Suprapubic skin (tissue), 4 donors: ENCODE measurements around the gene CCDC158. TPM values are rescaled to one million over a fixed set of nuclear protein-coding genes. Genes with fewer than 3 reads are reported as not detected.

Source experiments
- DNase-seq, 2 donors: peaks; one replicate each; pipeline ENCODE4 v3.0.0-alpha.2; 2019; ENCODE audit warnings: low spot score in 2 of 2
- H3K27ac ChIP-seq: fragments of 200-600 bp; sonication (generic); one replicate; pipeline ENCODE4 v1.5.1; 2019
- H3K27me3 ChIP-seq: fragments of 200-600 bp; sonication (generic); one replicate; pipeline ENCODE4 v1.5.1; 2019
- H3K36me3 ChIP-seq: fragments of 200-600 bp; sonication (generic); one replicate; pipeline ENCODE4 v1.5.1; 2019
- H3K4me1 ChIP-seq: fragments of 200-600 bp; sonication (generic); one replicate; pipeline ENCODE4 v1.5.1; 2019
- H3K4me3 ChIP-seq: fragments of 200-600 bp; sonication (generic); one replicate; pipeline ENCODE4 v1.5.1; 2019; ENCODE audit warnings: mild to moderate bottlenecking
- H3K9me3 ChIP-seq: fragments of 200-600 bp; sonication (generic); one replicate; pipeline ENCODE4 v1.5.1; 2019
- CTCF ChIP-seq, 2 donors: fragments of 200-600 bp in 1 of 2; fragments of 450-650 bp in 1 of 2; sonication (generic) in 1 of 2; IDR thresholded peaks; one replicate each; pipeline ENCODE4 v1.5.1; 2016 to 2019; ENCODE audit warnings: antibody characterized with exemption in 2 of 2, mild to moderate bottlenecking in 1 of 2, moderate library complexity in 1 of 2
- EP300 ChIP-seq: sonication (generic); formaldehyde crosslinking; IDR thresholded peaks from one replicate; pipeline ENCODE4 v1.6.1; 2017; ENCODE audit warnings: antibody characterized with exemption
- POLR2A ChIP-seq, 2 donors: fragments of 450-650 bp; IDR thresholded peaks; one replicate each; pipeline ENCODE4 v1.6.1; 2017; ENCODE audit warnings: antibody characterized with exemption in 2 of 2, mild to moderate bottlenecking in 2 of 2, moderate library complexity in 2 of 2
- POLR2AphosphoS5 ChIP-seq, 3 donors: sonication (generic); formaldehyde crosslinking; IDR thresholded peaks; one replicate each; pipeline ENCODE4 v1.6.1; 2017; ENCODE audit warnings: antibody characterized with exemption in 3 of 3
- WGBS: methylation state at CpG from one replicate; pipeline ENCODE4 v1.1.5; 2018; 5-methylcytosine and 5-hydroxymethylcytosine counted together
- total RNA-seq, 4 donors: library from RNA; depleted of rRNA; stranded (reverse); fragments of >200 nt; gene quantifications; one replicate each; pipeline ENCODE4 v1.1.0, GENCODE V29; 2016

Gene CCDC158
- total RNA-seq, 4 donors from 2014 or later: 0.72 TPM; not detected in 3

- TF ChIP-seq POLR2A (IDR thresholded peaks at IDR 0.05) (no peak), CTCF (IDR thresholded peaks at IDR 0.05) (no peak), POLR2AphosphoS5 (IDR thresholded peaks at IDR 0.05) (no peak)
- no peak for DNase-seq
Measured at GRCh38 chr4:76339364-76339763, 81.6 kb downstream of the CCDC158 start.

GRCh38 chr4:76334885-76335284, 86.1 kb downstream of the CCDC158 start:
- Histone ChIP-seq H3K27me3 (no peaks in the 10 kb centered on the region), H3K9me3 (no peaks in the 10 kb centered on the region), H3K4me3 (no peak overlapping the region), H3K36me3 (no peaks in the 10 kb centered on the region), H3K27ac (no peak overlapping the region), H3K4me1 (no peaks in the 10 kb centered on the region)
- TF ChIP-seq CTCF (IDR thresholded peaks at IDR 0.05) (no peak), POLR2A (IDR thresholded peaks at IDR 0.05) (no peak), EP300 (no peak), POLR2AphosphoS5 (IDR thresholded peaks at IDR 0.05) (no peak)
- 70% methylated on average over 3 of the region's 3 CpGs for WGBS
- no peak for DNase-seq

More at GRCh38 chr4:76339364-76339763, 81.6 kb downstream of the CCDC158 start:
- H3K36me3 ChIP-seq: no peaks in the 10 kb centered on the region
- H3K27me3 ChIP-seq: no peaks in the 10 kb centered on the region
- WGBS: 50% methylated on average over 2 of the region's 2 CpGs
- H3K4me3 ChIP-seq: no peak overlapping the region
- H3K27ac ChIP-seq: no peak overlapping the region
- no peaks in the 10 kb centered on the region for H3K4me1 ChIP-seq
- no peaks in the 10 kb centered on the region for H3K9me3 ChIP-seq

- Histone ChIP-seq H3K27ac (no peak overlapping the region), H3K9me3 (peaks cover 21% of the 10 kb centered on the region), H3K4me3 (no peak overlapping the region), H3K4me1 (no peaks in the 10 kb centered on the region), H3K36me3 (no peaks in the 10 kb centered on the region), H3K27me3 (no peaks in the 10 kb centered on the region)
- DNase-seq: no peak
- TF ChIP-seq CTCF (IDR thresholded peaks at IDR 0.05): no peak
Measured at GRCh38 chr4:76326515-76326914, 94.4 kb downstream of the CCDC158 start.

GRCh38 chr4:76325072-76325471, 95.9 kb downstream of the CCDC158 start:
- no peaks in the 10 kb centered on the region for H3K27me3 ChIP-seq
- no peak overlapping the region for H3K4me3 ChIP-seq
- no peak overlapping the region for H3K27ac ChIP-seq
- H3K4me1 ChIP-seq: no peaks in the 10 kb centered on the region
- no peak for DNase-seq
- peaks cover 21% of the 10 kb centered on the region for H3K9me3 ChIP-seq
- TF ChIP-seq EP300 (no peak), POLR2AphosphoS5 (IDR thresholded peaks at IDR 0.05) (no peak), POLR2A (IDR thresholded peaks at IDR 0.05) (no peak), CTCF (IDR thresholded peaks at IDR 0.05) (no peak)
- no peaks in the 10 kb centered on the region for H3K36me3 ChIP-seq

GRCh38 chr4:76322236-76322635, 98.7 kb downstream of the CCDC158 start:
- WGBS: 69% methylated on average over 3 of the region's 3 CpGs
- Histone ChIP-seq H3K4me1 (no peaks in the 10 kb centered on the region), H3K36me3 (no peaks in the 10 kb centered on the region), H3K4me3 (no peak overlapping the region), H3K9me3 (peaks cover 15% of the 10 kb centered on the region), H3K27ac (no peak overlapping the region), H3K27me3 (no peaks in the 10 kb centered on the region)
- DNase-seq: no peak
- TF ChIP-seq EP300 (no peak), POLR2AphosphoS5 (IDR thresholded peaks at IDR 0.05) (no peak), CTCF (IDR thresholded peaks at IDR 0.05) (no peak), POLR2A (IDR thresholded peaks at IDR 0.05) (no peak)
